Measurements from ENCODE around the gene EPX. TPM values are rescaled to one million over a fixed set of nuclear protein-coding genes. Genes with fewer than 3 reads are reported as not detected.

The EPX gene
- total RNA-seq, 4 donors from 2014 or later: not detected

Other genes with a start within 250 kb of the EPX start
- 10 to 100 TPM; 25.6 to 32.3 (median 29.9) TPM for gene CUEDC1, start 237.3 kb upstream of the EPX start, total RNA-seq
- gene VEZF1, start 204.5 kb upstream of the EPX start, total RNA-seq: 100 to 1,000 TPM in 1 of 4 donors, 10 to 100 TPM in 3; 88.5 to 147 (median 91.4) TPM
- 100 to 1,000 TPM; 181 to 266 (median 214) TPM for gene SRSF1, start 185.5 kb upstream of the EPX start, total RNA-seq
- 10 to 100 TPM; 35.6 to 51.0 (median 41.2) TPM for gene DYNLL2, start 109.3 kb upstream of the EPX start, total RNA-seq
- gene OR4D1, start 44.3 kb upstream of the EPX start, total RNA-seq: not detected
- gene OR4D2, start 25.7 kb upstream of the EPX start, total RNA-seq: not detected
- gene MKS1, start 26.5 kb downstream of the EPX start, total RNA-seq: 10 to 100 TPM; 11.6 to 24.1 (median 15.2) TPM
- under 1 TPM in 1 of 4 donors, not detected in 3; 0.27 TPM for gene LPO, start 45.9 kb downstream of the EPX start, total RNA-seq
- under 1 TPM in 2 of 4 donors, not detected in 2; 0.24 to 0.45 TPM for gene MPO, start 88.2 kb downstream of the EPX start, total RNA-seq
- gene TSPOAP1, start 136.1 kb downstream of the EPX start, total RNA-seq: 10 to 100 TPM; 19.5 to 35.4 (median 22.1) TPM
- 10 to 100 TPM; 38.2 to 56.3 (median 44.2) TPM for gene SUPT4H1, start 159.5 kb downstream of the EPX start, total RNA-seq
- gene RNF43, start 224.8 kb downstream of the EPX start, total RNA-seq: 1 to 10 TPM; 2.1 to 5.2 (median 4.3) TPM